SK-N-SH (cell line): ENCODE results near the gene C2orf49. TPM values are rescaled to one million over a fixed set of nuclear protein-coding genes. Genes with fewer than 3 reads are reported as not detected.

Experiments used
- CTCF ChIA-PET: fragments of 300-600, 350-600 bp; formaldehyde crosslinking; extraction: SDS; loops from one replicate; lab custom pipeline; 2021; lab: Yijun Ruan, JAX
- POLR2A ChIA-PET: fragments of 350-600 bp; sonication (Branson Sonifier 250); formaldehyde crosslinking; extraction: SDS; loops from one replicate; lab custom pipeline; 2020; ENCODE audit warnings: antibody characterized with exemption, inconsistent platforms; lab: Yijun Ruan, JAX
- DNase-seq: peaks from one replicate; pipeline ENCODE4 v3.0.0; 2012
- H2AFZ ChIP-seq: fragments of 200-600 bp; sonication (generic); 2 replicates; pipeline ENCODE4 v1.8.1; 2016; ENCODE audit warnings: antibody characterized with exemption, mild to moderate bottlenecking, low read depth
- H3F3A ChIP-seq: fragments of 200-600 bp; sonication (generic); replicated peaks from 2 replicates; pipeline ENCODE3; 2016; ENCODE audit warnings: antibody characterized with exemption, mild to moderate bottlenecking; ENCODE audit not compliant: insufficient read depth
- H3K27ac ChIP-seq, 2 experiments: fragments of 200-500 bp in 1 of 2; fragments of 200-600 bp in 1 of 2; sonication (Bioruptor generic) in 1 of 2; sonication (generic), shearing (Covaris generic) in 1 of 2; 2 replicates each; pipeline versions ENCODE4 v1.5.1 to v1.6.1; 2014 to 2016; ENCODE audit warnings: low read depth in 2 of 2, inconsistent platforms in 1 of 2, low read length in 1 of 2, mild to moderate bottlenecking in 1 of 2, mixed read lengths in 1 of 2
- H3K27me3 ChIP-seq: fragments of 200-600 bp; sonication (generic), shearing (Covaris generic); 2 replicates; pipeline ENCODE4 v1.6.1; 2016; ENCODE audit warnings: mixed run types; ENCODE audit not compliant: insufficient read depth
- H3K36me3 ChIP-seq, 2 experiments: fragments of 200-500 bp in 1 of 2; fragments of 200-600 bp in 1 of 2; sonication (Bioruptor generic) in 1 of 2; sonication (generic) in 1 of 2; replicated peaks in 1 of 2; 2 replicates each; pipeline versions ENCODE3 to v1.5.1; 2014 to 2016; ENCODE audit warnings: low read length in 1 of 2, mild to moderate bottlenecking in 1 of 2; ENCODE audit not compliant: insufficient read depth in 2 of 2, control insufficient read depth in 1 of 2
- H3K4me1 ChIP-seq, 2 experiments: fragments of 200-500 bp in 1 of 2; fragments of 200-600 bp in 1 of 2; sonication (Bioruptor generic) in 1 of 2; sonication (generic), shearing (Covaris generic) in 1 of 2; 2 replicates each; pipeline versions ENCODE4 v1.5.1 to v1.6.1; 2014 to 2016; ENCODE audit warnings: low read depth in 1 of 2, low read length in 1 of 2, mixed run types in 1 of 2; ENCODE audit not compliant: insufficient read depth in 2 of 2, control insufficient read depth in 1 of 2
- H3K4me2 ChIP-seq: fragments of 200-600 bp; sonication (generic), shearing (Covaris generic); 2 replicates; pipeline ENCODE4 v1.6.1; 2017; ENCODE audit warnings: mixed run types
- H3K4me3 ChIP-seq, 2 experiments: fragments of 200-500 bp in 1 of 2; fragments of 200-600 bp in 1 of 2; sonication (Bioruptor generic) in 1 of 2; sonication (generic), shearing (Covaris generic) in 1 of 2; 2 replicates each; pipeline versions ENCODE4 v1.5.1 to v1.8.1; 2014 to 2016; ENCODE audit warnings: low read depth in 2 of 2, inconsistent platforms in 1 of 2, low read length in 1 of 2, mild to moderate bottlenecking in 1 of 2, mixed read lengths in 1 of 2, moderate library complexity in 1 of 2
- H3K79me2 ChIP-seq: fragments of 200-600 bp; sonication (generic); 2 replicates; pipeline ENCODE4 v1.8.1; 2017; ENCODE audit warnings: mild to moderate bottlenecking; ENCODE audit not compliant: insufficient read depth
- H3K9ac ChIP-seq: fragments of 200-600 bp; sonication (generic); 2 replicates; pipeline ENCODE4 v1.6.1; 2017; ENCODE audit warnings: mixed run types
- H3K9me2 ChIP-seq: fragments of 200-600 bp; sonication (generic); 2 replicates; pipeline ENCODE4 v1.6.1; 2017; ENCODE audit warnings: mixed run types
- H3K9me3 ChIP-seq: fragments of 200-600 bp; sonication (generic); 2 replicates; pipeline ENCODE4 v1.6.1; 2017; ENCODE audit warnings: mixed run types, mild to moderate bottlenecking, moderate library complexity
- H4K20me1 ChIP-seq: fragments of 200-600 bp; sonication (generic); 2 replicates; pipeline ENCODE4 v1.6.1; 2017; ENCODE audit warnings: mild to moderate bottlenecking, mixed run types; ENCODE audit not compliant: insufficient read depth
- CHD2 ChIP-seq: fragments of 150-350 bp; IDR thresholded peaks from 2 replicates; pipeline ENCODE4 v1.6.1; 2018; ENCODE audit warnings: low read length; ENCODE audit not compliant: partially characterized antibody
- FOSL2 ChIP-seq: IDR thresholded peaks from 2 replicates; pipeline ENCODE4 v1.4.0; 2012; ENCODE audit warnings: low read depth, mild to moderate bottlenecking, moderate library complexity, borderline replicate concordance
- FOXJ3 ChIP-seq: sonication (generic); formaldehyde crosslinking; IDR thresholded peaks from 2 replicates; pipeline ENCODE4 v1.5.1; 2020; ENCODE audit warnings: mild to moderate bottlenecking, missing genetic modification reagents
- NFIC ChIP-seq: IDR thresholded peaks from 2 replicates; pipeline ENCODE4 v1.4.0; 2012; ENCODE audit warnings: borderline replicate concordance
- RAD21 ChIP-seq: IDR thresholded peaks from 2 replicates; pipeline ENCODE4 v1.6.1; 2012; ENCODE audit warnings: mild to moderate bottlenecking, low read length
- RCOR1 ChIP-seq: fragments of 150-350 bp; IDR thresholded peaks from 2 replicates; pipeline ENCODE4 v1.6.1; 2017; ENCODE audit warnings: antibody characterized with exemption, low read length
- RFX5 ChIP-seq: IDR thresholded peaks from 2 replicates; pipeline ENCODE4 v1.6.1; 2012; ENCODE audit warnings: mild to moderate bottlenecking, improper control_type of control experiment, low read length
- YY1 ChIP-seq: IDR thresholded peaks from 2 replicates; pipeline ENCODE4 v1.4.0; 2012; ENCODE audit warnings: low read depth, mild to moderate bottlenecking
- WGBS: methylation state at CpG from one replicate; pipeline ENCODE4 v1.1.6; 2017; ENCODE audit warnings: low lambda C conversion rate; 5-methylcytosine and 5-hydroxymethylcytosine counted together
- polyA plus RNA-seq, 3 experiments: library from polyadenylated mRNA; depleted of rRNA; stranded (reverse); fragments of >200 nt; gene quantifications; 2 replicates each; pipeline ENCODE4 v1.2.3, GENCODE V29; 2012
- TF ChIP-seq, protein P1 (sequence below): fragments of 150-350 bp; IDR thresholded peaks from 2 replicates; pipeline ENCODE4 v1.6.1; 2017; ENCODE audit warnings: antibody characterized with exemption, low read length, low read depth, borderline replicate concordance
- TF ChIP-seq, protein P2 (sequence below): fragments of 200-600 bp; sonication (generic); IDR thresholded peaks from 2 replicates; pipeline ENCODE4 v1.6.1; 2017; ENCODE audit warnings: antibody characterized with exemption, mild to moderate bottlenecking, moderate library complexity
- TF ChIP-seq, protein P3 (sequence below): IDR thresholded peaks from 2 replicates; pipeline ENCODE4; 2012
- TF ChIP-seq, protein P4 (sequence below): IDR thresholded peaks from 2 replicates; pipeline ENCODE4 v1.4.0; 2012; ENCODE audit warnings: low read depth, borderline replicate concordance

Gene C2orf49
- polyA plus RNA-seq, 1 of the 3 experiments (the other 2 are of a cell fraction): 7.6 TPM

DNA sequence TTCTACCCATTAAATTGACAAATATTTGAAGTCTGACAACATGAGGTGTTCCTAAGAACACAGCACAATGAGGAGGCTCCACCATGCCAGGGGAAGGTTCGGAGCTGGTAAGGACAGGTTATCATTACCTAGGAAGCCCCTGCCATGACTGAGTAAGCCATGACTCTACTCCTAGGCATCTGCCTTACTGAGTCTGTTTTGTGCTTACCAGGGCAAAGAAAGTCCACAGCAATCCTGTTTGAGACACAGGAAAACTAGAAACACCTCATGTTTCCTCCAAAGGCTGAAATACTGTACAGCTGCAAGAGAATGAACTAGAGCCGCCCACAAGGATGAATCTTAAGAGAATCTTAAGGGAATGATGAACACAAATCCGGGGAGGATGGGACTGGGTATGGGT is 19.4 kb upstream of the C2orf49 start:
- Histone ChIP-seq H3K4me3 (no peak overlapping the region), H3K36me3 (no peaks in the 10 kb centered on the region), H3K9me3 (no peaks in the 10 kb centered on the region), H3K27ac (no peak overlapping the region), H3K27me3 (no peaks in the 10 kb centered on the region), H3F3A (no peaks in the 10 kb centered on the region), H3K4me1 (no peaks in the 10 kb centered on the region), H4K20me1 (0 out of 2 replicates have a peak, but pooled peaks cover 3% of the 10 kb centered on the region), H3K79me2 (peaks cover 43% of the 10 kb centered on the region; the same call in 1 of the 2 replicates), H2AFZ (no peak overlapping the region), H3K4me2 (no peak overlapping the region), H3K9me2 (no peaks in the 10 kb centered on the region), H3K9ac (no peak overlapping the region)
- ChIA-PET POLR2A (no interaction called here), CTCF (interaction anchor here (1.6 kb wide), 2 partner anchors 8 to 23 kb away, joined by 3 to 4 read pairs; no protein-coding TSS in a partner anchor)
- WGBS: 94% methylated on average over 3 of the region's 3 CpGs
- TF ChIP-seq, protein P1, sequence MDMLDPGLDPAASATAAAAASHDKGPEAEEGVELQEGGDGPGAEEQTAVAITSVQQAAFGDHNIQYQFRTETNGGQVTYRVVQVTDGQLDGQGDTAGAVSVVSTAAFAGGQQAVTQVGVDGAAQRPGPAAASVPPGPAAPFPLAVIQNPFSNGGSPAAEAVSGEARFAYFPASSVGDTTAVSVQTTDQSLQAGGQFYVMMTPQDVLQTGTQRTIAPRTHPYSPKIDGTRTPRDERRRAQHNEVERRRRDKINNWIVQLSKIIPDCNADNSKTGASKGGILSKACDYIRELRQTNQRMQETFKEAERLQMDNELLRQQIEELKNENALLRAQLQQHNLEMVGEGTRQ: no peak
- no peak for TF ChIP-seq RCOR1
- TF ChIP-seq NFIC: no peak
- TF ChIP-seq, protein P2, sequence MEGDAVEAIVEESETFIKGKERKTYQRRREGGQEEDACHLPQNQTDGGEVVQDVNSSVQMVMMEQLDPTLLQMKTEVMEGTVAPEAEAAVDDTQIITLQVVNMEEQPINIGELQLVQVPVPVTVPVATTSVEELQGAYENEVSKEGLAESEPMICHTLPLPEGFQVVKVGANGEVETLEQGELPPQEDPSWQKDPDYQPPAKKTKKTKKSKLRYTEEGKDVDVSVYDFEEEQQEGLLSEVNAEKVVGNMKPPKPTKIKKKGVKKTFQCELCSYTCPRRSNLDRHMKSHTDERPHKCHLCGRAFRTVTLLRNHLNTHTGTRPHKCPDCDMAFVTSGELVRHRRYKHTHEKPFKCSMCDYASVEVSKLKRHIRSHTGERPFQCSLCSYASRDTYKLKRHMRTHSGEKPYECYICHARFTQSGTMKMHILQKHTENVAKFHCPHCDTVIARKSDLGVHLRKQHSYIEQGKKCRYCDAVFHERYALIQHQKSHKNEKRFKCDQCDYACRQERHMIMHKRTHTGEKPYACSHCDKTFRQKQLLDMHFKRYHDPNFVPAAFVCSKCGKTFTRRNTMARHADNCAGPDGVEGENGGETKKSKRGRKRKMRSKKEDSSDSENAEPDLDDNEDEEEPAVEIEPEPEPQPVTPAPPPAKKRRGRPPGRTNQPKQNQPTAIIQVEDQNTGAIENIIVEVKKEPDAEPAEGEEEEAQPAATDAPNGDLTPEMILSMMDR: no peak
- TF ChIP-seq, protein P3, sequence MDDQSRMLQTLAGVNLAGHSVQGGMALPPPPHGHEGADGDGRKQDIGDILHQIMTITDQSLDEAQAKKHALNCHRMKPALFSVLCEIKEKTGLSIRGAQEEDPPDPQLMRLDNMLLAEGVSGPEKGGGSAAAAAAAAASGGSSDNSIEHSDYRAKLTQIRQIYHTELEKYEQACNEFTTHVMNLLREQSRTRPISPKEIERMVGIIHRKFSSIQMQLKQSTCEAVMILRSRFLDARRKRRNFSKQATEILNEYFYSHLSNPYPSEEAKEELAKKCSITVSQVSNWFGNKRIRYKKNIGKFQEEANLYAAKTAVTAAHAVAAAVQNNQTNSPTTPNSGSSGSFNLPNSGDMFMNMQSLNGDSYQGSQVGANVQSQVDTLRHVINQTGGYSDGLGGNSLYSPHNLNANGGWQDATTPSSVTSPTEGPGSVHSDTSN: no peak
- TF ChIP-seq, protein P4, sequence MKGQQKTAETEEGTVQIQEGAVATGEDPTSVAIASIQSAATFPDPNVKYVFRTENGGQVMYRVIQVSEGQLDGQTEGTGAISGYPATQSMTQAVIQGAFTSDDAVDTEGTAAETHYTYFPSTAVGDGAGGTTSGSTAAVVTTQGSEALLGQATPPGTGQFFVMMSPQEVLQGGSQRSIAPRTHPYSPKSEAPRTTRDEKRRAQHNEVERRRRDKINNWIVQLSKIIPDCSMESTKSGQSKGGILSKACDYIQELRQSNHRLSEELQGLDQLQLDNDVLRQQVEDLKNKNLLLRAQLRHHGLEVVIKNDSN: no peak
- no peak for TF ChIP-seq CHD2
- TF ChIP-seq RAD21: no peak
- no peak for TF ChIP-seq RFX5
- no peak for TF ChIP-seq FOXJ3 (CRISPR knock-in tag)
- TF ChIP-seq YY1: no peak
- no peak for TF ChIP-seq FOSL2
- DNase-seq: no peak

DNA sequence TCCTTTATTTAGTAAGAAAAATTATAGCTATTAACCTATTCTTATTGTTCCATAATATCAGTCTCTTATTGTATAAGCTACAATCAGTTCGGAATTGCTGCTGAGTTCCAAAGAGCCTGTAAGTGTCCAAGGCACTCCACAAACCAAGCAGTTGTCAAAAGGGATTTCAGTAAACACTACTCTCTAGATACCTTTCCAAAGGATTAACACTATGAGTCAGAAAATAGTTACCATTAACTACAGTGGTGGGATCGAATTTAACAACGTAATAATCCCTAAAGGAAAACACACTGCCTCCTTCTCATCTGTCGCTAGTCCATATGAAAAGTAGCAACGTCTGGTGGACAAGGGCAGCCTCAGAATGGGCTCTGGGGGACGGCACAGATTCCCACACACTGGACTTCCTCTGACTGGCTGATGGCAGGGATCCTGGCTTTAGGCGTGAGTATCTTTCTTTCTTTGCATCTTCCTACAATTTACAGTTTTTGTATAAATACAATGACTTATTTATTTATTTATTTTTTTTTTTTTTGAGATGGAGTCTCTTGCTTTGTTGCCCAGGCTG is 16.6 kb upstream of the C2orf49 start:
- Histone ChIP-seq H3K9me2 (no peaks in the 10 kb centered on the region), H3F3A (no peaks in the 10 kb centered on the region), H2AFZ (no peak overlapping the region), H3K79me2 (peaks cover 25% of the 10 kb centered on the region; the same call in 1 of the 2 replicates), H3K4me2 (no peak overlapping the region), H3K27ac (no peak overlapping the region), H3K4me3 (no peak overlapping the region), H4K20me1 (no peaks in the 10 kb centered on the region), H3K9ac (no peak overlapping the region), H3K36me3 (peaks cover 0 to 3% of the 10 kb centered on the region in 2 experiments)
- WGBS: 80% methylated on average over 7 of the region's 7 CpGs
- DNase-seq: no peak
- CTCF ChIA-PET: interaction anchor here (0.7 kb wide), 1 partner anchor 14 kb away, joined by 3 read pairs; no protein-coding TSS in a partner anchor
- TF ChIP-seq RAD21: no peak
- TF ChIP-seq, protein P1: no peak
- no peak for TF ChIP-seq CHD2
- TF ChIP-seq, all 33 proteins: peak for 0
- Histone ChIP-seq H3K9me3 (no peaks in the 10 kb centered on the region), H3K4me1 (no peaks in the 10 kb centered on the region; a peak in 1 of 4 replicates), H3K27me3 (no peaks in the 10 kb centered on the region)
- POLR2A ChIA-PET: no interaction called here
